ENCODE data around the gene ARF1. TPM values are rescaled to one million over a fixed set of nuclear protein-coding genes. Genes with fewer than 3 reads are reported as not detected.

ARF1 gene
- total and polyA plus RNA-seq, 2 of the 13 experiments (the other 11 are each of a cell fraction or from before 2014, with no cell fraction given), result 186 to 327 TPM

- TF ChIP-seq ZNF646 (CRISPR knock-in tag; IDR thresholded peaks at IDR 0.05) (no peak), FOXO4 (CRISPR knock-in tag; conservative IDR thresholded peaks at IDR 0.05) (no peak), ZNF382 (CRISPR knock-in tag; IDR thresholded peaks at IDR 0.05; ENCODE audit: borderline replicate concordance) (no peak), HMG20A (CRISPR knock-in tag; IDR thresholded peaks at IDR 0.05; ENCODE audit: borderline replicate concordance) (no peak), MAX (IDR thresholded peaks at IDR 0.05) (no peak), SNAPC2 (CRISPR knock-in tag; IDR thresholded peaks at IDR 0.05) (no peak)
These were observed 19.0 kb upstream of the ARF1 start (continued) for GRCh38 chr1:228063251-228064191.
